CD1c-positive myeloid dendritic cell (primary cell): ENCODE results near the gene ZDHHC24.
"Not testable (repeated sequence)": the region's sequence is repeated elsewhere in the genome, so short reads cannot be mapped to it uniquely, and the experiment has no call there.

Experiments used
- DNase-seq: peaks from one replicate; pipeline ENCODE4 v3.0.0-alpha.2; 2016; ENCODE audit errors: extremely low spot score

ZDHHC24 gene

GRCh38 chr11:66546368-66546965 is 619 bp upstream of the ZDHHC24 start, which contains the start of gene ACTN3:
TSS of gene ACTN3 (plus strand) at chr11:66546903. CDS start at chr11:66546938, 35 bp downstream.
- no peak for DNase-seq

GRCh38 chr11:66544952-66545351 is 896 bp downstream of the ZDHHC24 start:
- not testable (repeated sequence) for DNase-seq

GRCh38 chr11:66543263-66544107 is 2.4 kb downstream of the ZDHHC24 start:
- DNase-seq, result peak; percentile 49

- peak; percentile 46 for DNase-seq
Measured at GRCh38 chr11:66542362-66542761, 3.5 kb downstream of the ZDHHC24 start.

GRCh38 chr11:66541892-66542291 is 4.0 kb downstream of the ZDHHC24 start:
- DNase-seq, result no peak

GRCh38 chr11:66540598-66540997 is 5.2 kb downstream of the ZDHHC24 start:
- DNase-seq, result not testable (repeated sequence)

GRCh38 chr11:66539870-66540213 is 6.0 kb downstream of the ZDHHC24 start:
- DNase-seq, result no peak

- no peak for DNase-seq
Measured at GRCh38 chr11:66539170-66539869, 6.5 kb downstream of the ZDHHC24 start.

- no peak for DNase-seq
Measured at GRCh38 chr11:66532784-66533183, 13.1 kb downstream of the ZDHHC24 start.

GRCh38 chr11:66531841-66532240 is 14.0 kb downstream of the ZDHHC24 start:
- DNase-seq, result no peak

GRCh38 chr11:66530927-66531709 is 14.7 kb downstream of the ZDHHC24 start:
- DNase-seq, result no peak

- DNase-seq, result no peak
Measured at GRCh38 chr11:66529655-66530054, 16.2 kb downstream of the ZDHHC24 start.

- DNase-seq, result no peak
Measured at GRCh38 chr11:66529069-66529468, 16.8 kb downstream of the ZDHHC24 start.

- no peak for DNase-seq
Measured at GRCh38 chr11:66524304-66525040, 21.4 kb downstream of the ZDHHC24 start.

- DNase-seq, result no peak
Measured at GRCh38 chr11:66523611-66524010, 22.2 kb downstream of the ZDHHC24 start.

GRCh38 chr11:66510990-66511339 is 34.9 kb downstream of the ZDHHC24 start:
- no peak for DNase-seq

GRCh38 chr11:66510271-66510989 is 35.4 kb downstream of the ZDHHC24 start, which contains the start of gene BBS1:
TSS of gene BBS1 (plus strand) at chr11:66510635. CDS start at chr11:66510660, 25 bp downstream.
- DNase-seq, result peak; percentile 85

GRCh38 chr11:66509131-66509561 is 36.7 kb downstream of the ZDHHC24 start:
- DNase-seq, result peak; percentile 5

GRCh38 chr11:66505276-66505816 is 40.5 kb downstream of the ZDHHC24 start:
- no peak for DNase-seq

GRCh38 chr11:66498506-66498905 is 47.3 kb downstream of the ZDHHC24 start:
- DNase-seq, result no peak
